GM06990 (cell line): Measurements from ENCODE around the gene JAKMIP1.

Source experiments
- DNase-seq: peaks from one replicate; pipeline ENCODE4 v3.0.0-alpha.2; 2011; ENCODE audit not compliant: insufficient read length; ENCODE audit errors: extremely low read depth
- H3K27me3 ChIP-seq: replicated peaks from 2 replicates; pipeline ENCODE4 v1.6.0; 2011; ENCODE audit warnings: low read length; ENCODE audit not compliant: control insufficient read depth, insufficient read depth
- H3K36me3 ChIP-seq: 2 replicates; pipeline ENCODE4 v1.5.1; 2011; ENCODE audit warnings: low read length; ENCODE audit not compliant: control insufficient read depth, insufficient read depth
- H3K4me3 ChIP-seq: replicated peaks from 2 replicates; pipeline ENCODE4 v1.5.1; 2011; ENCODE audit warnings: low read depth, mild to moderate bottlenecking, control low read depth, low read length
- TF ChIP-seq, protein P1 (sequence below): IDR thresholded peaks from 2 replicates; pipeline ENCODE4 v1.5.1; 2011; ENCODE audit warnings: low read length, control low read depth, mild to moderate bottlenecking, inconsistent platforms; ENCODE audit not compliant: insufficient read depth, poor library complexity, severe bottlenecking

JAKMIP1 gene

DNA sequence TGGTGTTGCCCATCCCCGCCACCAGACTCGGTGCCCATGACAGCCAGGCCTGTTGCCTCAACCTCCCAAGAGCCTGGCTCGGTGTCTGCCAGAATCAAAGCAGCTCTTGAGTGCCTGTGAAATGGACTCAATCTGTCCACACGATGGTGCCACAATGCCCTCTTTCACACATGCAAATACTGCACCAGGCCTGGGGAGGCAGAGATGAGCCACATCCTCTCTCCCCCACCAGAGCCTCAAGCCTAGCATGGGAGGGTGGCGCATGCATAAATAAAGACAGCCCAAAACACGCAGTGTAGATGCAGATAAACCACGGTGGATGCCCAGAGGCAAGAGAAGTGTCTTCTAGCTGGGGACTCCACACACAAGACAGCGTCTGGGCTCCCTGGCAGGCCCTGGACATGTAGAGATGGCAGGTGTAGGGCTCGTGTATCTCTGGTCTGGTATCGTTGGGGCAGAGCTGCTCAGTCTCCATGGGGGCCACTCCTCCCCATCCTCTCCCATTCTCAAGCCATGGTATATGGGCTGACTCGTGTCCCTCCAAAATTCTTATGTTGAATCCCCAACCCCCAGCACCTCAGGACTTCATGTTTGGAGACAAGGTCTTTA is 65.6 kb downstream of the JAKMIP1 start:
- TF ChIP-seq, protein P1, sequence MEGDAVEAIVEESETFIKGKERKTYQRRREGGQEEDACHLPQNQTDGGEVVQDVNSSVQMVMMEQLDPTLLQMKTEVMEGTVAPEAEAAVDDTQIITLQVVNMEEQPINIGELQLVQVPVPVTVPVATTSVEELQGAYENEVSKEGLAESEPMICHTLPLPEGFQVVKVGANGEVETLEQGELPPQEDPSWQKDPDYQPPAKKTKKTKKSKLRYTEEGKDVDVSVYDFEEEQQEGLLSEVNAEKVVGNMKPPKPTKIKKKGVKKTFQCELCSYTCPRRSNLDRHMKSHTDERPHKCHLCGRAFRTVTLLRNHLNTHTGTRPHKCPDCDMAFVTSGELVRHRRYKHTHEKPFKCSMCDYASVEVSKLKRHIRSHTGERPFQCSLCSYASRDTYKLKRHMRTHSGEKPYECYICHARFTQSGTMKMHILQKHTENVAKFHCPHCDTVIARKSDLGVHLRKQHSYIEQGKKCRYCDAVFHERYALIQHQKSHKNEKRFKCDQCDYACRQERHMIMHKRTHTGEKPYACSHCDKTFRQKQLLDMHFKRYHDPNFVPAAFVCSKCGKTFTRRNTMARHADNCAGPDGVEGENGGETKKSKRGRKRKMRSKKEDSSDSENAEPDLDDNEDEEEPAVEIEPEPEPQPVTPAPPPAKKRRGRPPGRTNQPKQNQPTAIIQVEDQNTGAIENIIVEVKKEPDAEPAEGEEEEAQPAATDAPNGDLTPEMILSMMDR, result peak; percentile 85
- peak; percentile 54 for DNase-seq
- H3K4me3 ChIP-seq, result no peak overlapping the region
- H3K27me3 ChIP-seq, result no peaks in the 10 kb centered on the region
- no peaks in the 10 kb centered on the region for H3K36me3 ChIP-seq

DNA sequence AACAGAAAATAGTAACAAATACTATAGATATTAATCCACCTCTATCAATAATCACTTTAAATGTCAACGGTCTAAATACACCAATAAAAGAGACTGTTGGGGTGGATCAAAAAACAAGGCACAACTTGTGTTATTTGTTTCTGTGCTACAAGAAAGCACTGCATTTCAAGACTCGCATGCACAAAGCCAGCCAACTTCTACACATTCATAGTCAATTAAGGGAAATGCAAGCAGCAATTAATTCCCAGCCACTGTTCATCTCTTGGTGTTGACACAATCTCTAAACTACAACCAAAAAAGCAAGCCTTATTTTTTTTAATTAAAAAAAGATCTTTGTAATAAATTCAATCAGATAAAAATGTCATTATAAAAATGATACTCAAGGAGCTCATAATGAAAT is 67.6 kb downstream of the JAKMIP1 start:
- Histone ChIP-seq H3K27me3 (no peaks in the 10 kb centered on the region), H3K4me3 (no peak overlapping the region), H3K36me3 (no peaks in the 10 kb centered on the region)
- DNase-seq, result no peak
- TF ChIP-seq, protein P1, result no peak

DNA sequence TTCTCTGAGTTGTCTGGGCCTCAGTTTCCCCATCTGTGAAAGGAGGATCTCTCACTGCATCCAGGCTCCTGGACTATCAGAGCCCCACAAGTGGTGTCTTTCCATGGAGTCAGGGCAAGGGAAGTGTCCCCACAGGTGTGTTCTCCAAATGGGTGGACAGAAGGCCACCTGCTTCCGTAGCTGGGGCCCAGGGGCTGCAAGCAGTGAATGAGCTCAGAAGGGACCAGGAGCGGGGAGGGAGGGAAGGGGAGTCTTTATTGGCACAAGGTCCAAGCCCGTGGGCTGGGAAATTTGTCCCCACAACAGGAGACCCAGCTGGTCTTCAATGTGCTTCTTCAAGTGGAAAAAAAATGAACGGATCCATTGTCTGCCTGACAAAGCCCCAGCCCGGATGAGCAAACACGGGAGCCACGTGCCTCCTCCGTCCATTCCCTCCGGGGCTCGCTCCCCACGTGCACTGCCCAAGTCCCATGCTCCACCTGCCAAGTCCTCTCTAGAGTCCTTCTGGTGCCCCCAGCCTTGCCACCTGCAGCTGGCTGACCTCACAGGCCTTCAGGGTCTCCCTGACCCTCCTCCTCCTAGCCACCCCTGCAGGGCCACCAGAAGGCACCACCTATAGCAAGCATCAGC is 72.0 kb downstream of the JAKMIP1 start:
- no peaks in the 10 kb centered on the region for H3K27me3 ChIP-seq
- no peaks in the 10 kb centered on the region for H3K36me3 ChIP-seq
- TF ChIP-seq, protein P1, result no peak
- H3K4me3 ChIP-seq, result no peak overlapping the region
- DNase-seq, result no peak

DNA sequence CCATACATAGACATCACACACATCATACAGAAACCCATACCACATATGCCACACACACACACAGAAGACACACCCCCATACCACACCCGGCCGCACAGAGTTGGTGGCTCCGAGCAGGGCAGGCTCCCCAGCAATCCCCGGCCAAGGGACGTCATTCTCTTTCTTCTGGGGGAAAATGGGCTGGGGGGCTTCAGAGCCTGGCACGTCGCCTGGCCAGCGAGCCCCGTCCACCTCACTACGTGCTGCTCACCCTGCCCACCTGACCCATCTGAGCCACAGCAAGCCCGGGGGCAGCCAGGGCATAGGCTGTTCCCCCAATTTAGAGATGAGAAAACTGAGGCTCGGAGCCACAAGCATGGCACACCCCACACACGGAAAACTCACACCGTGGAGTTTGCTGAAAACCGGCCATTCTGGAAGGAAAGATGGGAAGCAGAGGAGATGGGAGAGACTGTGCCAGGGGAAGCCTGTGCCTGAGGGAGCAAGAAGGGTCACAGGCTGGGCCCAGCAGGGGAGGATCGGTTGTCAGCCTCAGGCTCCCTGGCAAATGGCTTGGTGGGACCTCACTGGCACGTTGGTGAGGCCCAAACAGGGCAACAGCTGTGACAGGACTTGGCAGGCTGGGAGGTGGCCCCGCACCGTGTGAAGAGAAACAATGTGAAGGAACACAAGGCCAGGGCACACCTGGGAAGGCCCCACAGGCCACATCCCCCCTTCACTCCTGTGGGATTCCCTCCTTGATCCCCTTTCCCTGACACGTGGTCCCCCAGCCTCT is 73.2 kb downstream of the JAKMIP1 start:
- Histone ChIP-seq H3K4me3 (no peak overlapping the region), H3K27me3 (no peaks in the 10 kb centered on the region), H3K36me3 (no peaks in the 10 kb centered on the region)
- TF ChIP-seq, protein P1, result no peak
- no peak for DNase-seq

DNA sequence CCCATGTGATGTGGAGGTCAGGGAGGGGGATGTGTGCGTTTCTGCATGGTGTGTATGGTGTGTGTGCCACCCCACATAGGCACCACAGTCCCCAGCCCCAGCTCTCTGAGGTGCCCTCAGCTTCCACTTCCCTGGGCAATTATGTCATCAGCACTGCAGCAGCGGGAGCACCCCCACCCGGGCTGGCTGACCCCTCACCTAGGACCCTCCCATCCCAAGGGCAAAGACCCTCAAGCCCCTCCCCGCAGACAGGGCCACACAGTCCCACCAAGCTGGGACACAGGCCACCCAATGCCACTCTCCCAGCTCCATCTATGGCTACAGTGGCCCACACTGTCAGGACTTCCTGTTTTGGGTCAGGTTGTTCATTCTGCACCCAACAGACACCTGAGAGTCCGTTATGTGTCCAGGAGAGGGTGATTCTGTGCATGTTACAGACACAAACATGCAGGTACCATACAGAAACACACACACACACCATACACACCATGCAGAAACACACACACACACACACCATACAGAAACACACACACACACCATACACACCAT is 75.2 kb downstream of the JAKMIP1 start:
- Histone ChIP-seq H3K4me3 (no peak overlapping the region), H3K27me3 (no peaks in the 10 kb centered on the region), H3K36me3 (no peaks in the 10 kb centered on the region)
- TF ChIP-seq, protein P1, result no peak
- no peak for DNase-seq
